ENCODE results near the gene QARS1. TPM values are rescaled to one million over a fixed set of nuclear protein-coding genes. Genes with fewer than 3 reads are reported as not detected.

The QARS1 gene
- total and polyA plus RNA-seq, 2 of the 13 experiments (the other 11 are each of a cell fraction or from before 2014, with no cell fraction given) = 307 to 327 TPM

DNA sequence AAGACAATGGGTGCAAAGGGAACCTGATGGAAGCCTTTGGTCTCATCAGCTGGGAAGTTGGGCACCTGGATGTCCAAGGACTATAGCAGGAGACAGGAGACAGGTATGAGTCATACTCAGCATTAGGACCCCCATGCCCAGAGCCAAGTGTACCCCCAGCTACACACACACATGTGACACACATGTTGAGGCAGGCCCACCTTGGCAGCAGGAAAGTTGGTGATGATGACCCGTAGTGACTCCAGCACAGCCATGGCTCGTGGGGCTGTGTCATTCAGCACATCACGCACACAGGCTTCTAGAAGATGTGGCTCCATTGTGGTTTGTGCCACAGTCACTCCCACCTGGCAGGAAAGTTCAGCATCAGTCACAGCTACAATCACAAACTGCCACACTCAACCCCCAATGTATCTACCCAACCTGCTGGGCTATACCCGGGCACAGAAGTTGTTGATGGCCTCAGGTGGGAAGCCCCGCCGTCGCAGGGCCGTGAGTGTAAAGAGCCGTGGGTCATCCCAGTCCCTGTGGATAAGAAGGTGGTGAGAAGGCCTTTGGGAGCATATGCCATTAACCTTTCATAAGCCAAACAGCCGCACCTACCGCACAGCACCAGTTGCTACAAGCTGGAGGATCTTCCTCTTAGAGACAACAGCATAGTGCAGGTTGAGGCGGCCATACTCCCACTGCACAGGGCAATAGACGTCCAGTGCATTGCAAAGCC is 5.5 kb downstream of the QARS1 start:
- Histone ChIP-seq H3K4me2 (ENCODE audit: low read depth, low read length) (no peak overlapping the region), H3K27ac (ENCODE audit: extremely low read length, insufficient read depth, low read length) (no peak overlapping the region), H3K27me3 (ENCODE audit: control insufficient read depth in 1 of 2, insufficient read depth in 2 of 2, low read length in 2 of 2) (no peaks in the 10 kb centered on the region; a peak in 1 of 5 replicates), H3K4me1 (ENCODE audit: insufficient read depth, low read length) (peaks cover 22% of the 10 kb centered on the region), H3K9me3 (ENCODE audit: low read length) (no peaks in the 10 kb centered on the region), H3K79me2 (ENCODE audit: insufficient read depth, low read length) (peaks cover 15% of the 10 kb centered on the region), H3K4me3 (replicated peaks in 1 of 3; ENCODE audit: insufficient read depth in 1 of 3, low read depth in 2 of 3, low read length in 3 of 3) (no peak overlapping the region), H3K9ac (ENCODE audit: insufficient read depth, low read depth, low read length) (no peak overlapping the region), H2AFZ (ENCODE audit: low read length) (no peak overlapping the region), H4K20me1 (ENCODE audit: insufficient read depth, low read length) (no peaks in the 10 kb centered on the region), H3K36me3 (replicated peaks in 1 of 2; ENCODE audit: control insufficient read depth in 1 of 2, insufficient read depth in 2 of 2, low read length in 2 of 2) (peaks cover 29 to 58% of the 10 kb centered on the region in 2 experiments)
- 98% methylated on average over 9 of the region's 13 CpGs for WGBS (ENCODE audit: low lambda C conversion rate)
- BruUV-seq (replicated peaks) = no TSS peak
- no peak for ATAC-seq
- no peak for TF ChIP-seq HNRNPUL1 (IDR thresholded peaks at IDR 0.05; ENCODE audit: low read depth, low read length)
- TF ChIP-seq ADNP (CRISPR knock-in tag; IDR thresholded peaks at IDR 0.05) = no peak
- TF ChIP-seq KLF12 (CRISPR knock-in tag; IDR thresholded peaks at IDR 0.05; ENCODE audit: borderline replicate concordance) = no peak
- no peak for TF ChIP-seq ZNF143 (CRISPR knock-in tag; IDR thresholded peaks at IDR 0.05)
- TF ChIP-seq, protein P1, sequence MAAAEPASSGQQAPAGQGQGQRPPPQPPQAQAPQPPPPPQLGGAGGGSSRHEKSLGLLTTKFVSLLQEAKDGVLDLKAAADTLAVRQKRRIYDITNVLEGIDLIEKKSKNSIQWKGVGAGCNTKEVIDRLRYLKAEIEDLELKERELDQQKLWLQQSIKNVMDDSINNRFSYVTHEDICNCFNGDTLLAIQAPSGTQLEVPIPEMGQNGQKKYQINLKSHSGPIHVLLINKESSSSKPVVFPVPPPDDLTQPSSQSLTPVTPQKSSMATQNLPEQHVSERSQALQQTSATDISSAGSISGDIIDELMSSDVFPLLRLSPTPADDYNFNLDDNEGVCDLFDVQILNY (CRISPR knock-in tag; conservative IDR thresholded peaks at IDR 0.05) = no peak
- no peak for TF ChIP-seq SP1 (IDR thresholded peaks at IDR 0.05)
- TF ChIP-seq SP1 (CRISPR knock-in tag; IDR thresholded peaks at IDR 0.05) = no peak
- TF ChIP-seq MATR3 (CRISPR knock-in tag; IDR thresholded peaks at IDR 0.05) = no peak
- no peak for TF ChIP-seq ZNF678 (CRISPR knock-in tag; IDR thresholded peaks at IDR 0.05)
- TF ChIP-seq, protein P2, sequence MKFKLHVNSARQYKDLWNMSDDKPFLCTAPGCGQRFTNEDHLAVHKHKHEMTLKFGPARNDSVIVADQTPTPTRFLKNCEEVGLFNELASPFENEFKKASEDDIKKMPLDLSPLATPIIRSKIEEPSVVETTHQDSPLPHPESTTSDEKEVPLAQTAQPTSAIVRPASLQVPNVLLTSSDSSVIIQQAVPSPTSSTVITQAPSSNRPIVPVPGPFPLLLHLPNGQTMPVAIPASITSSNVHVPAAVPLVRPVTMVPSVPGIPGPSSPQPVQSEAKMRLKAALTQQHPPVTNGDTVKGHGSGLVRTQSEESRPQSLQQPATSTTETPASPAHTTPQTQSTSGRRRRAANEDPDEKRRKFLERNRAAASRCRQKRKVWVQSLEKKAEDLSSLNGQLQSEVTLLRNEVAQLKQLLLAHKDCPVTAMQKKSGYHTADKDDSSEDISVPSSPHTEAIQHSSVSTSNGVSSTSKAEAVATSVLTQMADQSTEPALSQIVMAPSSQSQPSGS (CRISPR knock-in tag; IDR thresholded peaks at IDR 0.05) = no peak
- no peak for TF ChIP-seq MED8 (CRISPR knock-in tag; IDR thresholded peaks at IDR 0.05; ENCODE audit: insufficient replicate concordance)
- TF ChIP-seq ZNF589 (CRISPR knock-in tag; conservative IDR thresholded peaks at IDR 0.05) = no peak
- no peak for TF ChIP-seq CHD4 (IDR thresholded peaks at IDR 0.05; ENCODE audit: borderline replicate concordance, low read length)
- TF ChIP-seq SP140L (CRISPR knock-in tag; IDR thresholded peaks at IDR 0.05; ENCODE audit: borderline replicate concordance) = no peak
- TF ChIP-seq ZNF83 (CRISPR knock-in tag; IDR thresholded peaks at IDR 0.05; ENCODE audit: borderline replicate concordance) = no peak
- TF ChIP-seq, protein P3, sequence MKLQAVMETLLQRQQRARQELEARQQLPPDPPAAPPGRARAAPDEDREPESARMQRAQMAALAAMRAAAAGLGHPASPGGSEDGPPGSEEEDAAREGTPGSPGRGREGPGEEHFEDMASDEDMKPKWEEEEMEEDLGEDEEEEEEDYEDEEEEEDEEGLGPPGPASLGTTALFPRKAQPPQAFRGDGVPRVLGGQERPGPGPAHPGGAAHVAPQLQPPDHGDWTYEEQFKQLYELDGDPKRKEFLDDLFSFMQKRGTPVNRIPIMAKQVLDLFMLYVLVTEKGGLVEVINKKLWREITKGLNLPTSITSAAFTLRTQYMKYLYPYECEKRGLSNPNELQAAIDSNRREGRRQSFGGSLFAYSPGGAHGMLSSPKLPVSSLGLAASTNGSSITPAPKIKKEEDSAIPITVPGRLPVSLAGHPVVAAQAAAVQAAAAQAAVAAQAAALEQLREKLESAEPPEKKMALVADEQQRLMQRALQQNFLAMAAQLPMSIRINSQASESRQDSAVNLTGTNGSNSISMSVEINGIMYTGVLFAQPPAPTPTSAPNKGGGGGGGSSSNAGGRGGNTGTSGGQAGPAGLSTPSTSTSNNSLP (IDR thresholded peaks at IDR 0.05; ENCODE audit: low read depth, low read length) = no peak
- ChIA-PET POLR2A (interaction anchor here (1.4 kb wide), 1 partner anchor 22 kb away, joined by 3 read pairs; the partner anchor contains the start of gene USP19), CTCF (ENCODE audit: low intra/inter-chr PET ratio, low total read pairs) (no interaction called here)
- in situ Hi-C loops (cut with HindIII; ENCODE audit: extremely low pct_ligation_motif_present, low pct_unique_long_range_greater_than_20kb) = no loop called here
- DNase-seq (ENCODE audit: low spot score) = no peak
- intact Hi-C loops (cut with micrococcal nuclease; ENCODE audit: unreplicated experiment) = no loop called here
- FAIRE-seq = no peak
